Activated CD4-positive, alpha-beta T cell treated with anti-CD3 and anti-CD28 coated beads, Interleukin-2, amount 50 U/mL, for 4 hours (primary cell): ENCODE results near the gene PDZD2.
"Not testable (repeated sequence)": the region's sequence is repeated elsewhere in the genome, so short reads cannot be mapped to it uniquely, and the experiment has no call there.

Experiments used
- DNase-seq, 2 experiments: peaks; one replicate each; pipeline ENCODE4 v3.0.0-alpha.2; 2020

PDZD2 gene

DNA sequence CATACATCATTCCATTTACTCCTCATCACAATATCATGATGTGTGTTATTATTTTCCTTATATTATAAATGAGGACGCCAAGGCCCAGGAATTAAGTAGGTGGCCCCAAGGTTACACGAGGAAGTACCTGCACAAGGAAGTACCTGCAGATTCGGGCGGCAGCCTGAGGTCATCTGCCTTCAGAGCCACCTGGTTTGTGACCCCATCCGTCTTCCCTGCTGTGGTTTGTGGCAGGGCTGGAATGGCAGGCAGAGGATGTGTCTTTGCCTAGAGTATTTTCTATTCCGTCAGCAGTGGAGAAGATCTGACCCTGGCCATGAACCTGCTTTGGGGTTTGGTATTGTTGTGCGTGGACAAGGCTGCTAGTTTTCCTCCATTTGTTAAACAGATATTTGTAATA, 59.7 kb downstream of the PDZD2 start:
- DNase-seq, result no peak

GRCh38 chr5:31701642-31702299, 62.8 kb downstream of the PDZD2 start:
- DNase-seq, result no peak

DNA sequence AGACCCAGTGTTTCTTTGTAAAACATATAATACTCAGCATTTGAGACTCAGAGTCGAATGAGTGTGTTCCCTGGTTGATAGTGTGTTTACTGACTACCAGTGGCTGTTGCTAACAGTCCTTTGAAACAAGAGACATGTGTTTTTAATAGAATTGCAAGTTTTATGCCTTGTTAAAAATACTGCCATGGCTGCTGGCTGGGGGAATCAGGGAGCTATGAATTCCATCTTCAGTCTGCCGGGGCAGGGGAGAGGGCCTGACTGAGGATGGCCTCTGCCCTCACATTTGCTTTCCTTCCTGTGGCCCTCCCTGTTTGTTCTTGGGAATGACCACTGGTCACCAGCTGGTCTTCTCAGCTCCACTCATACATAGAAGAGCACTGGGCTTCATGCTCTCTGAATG, 63.8 kb downstream of the PDZD2 start:
- DNase-seq, result no peak

- DNase-seq, result no peak
Measured at GRCh38 chr5:31703757-31704156, 64.8 kb downstream of the PDZD2 start.

GRCh38 chr5:31706186-31706585, 67.3 kb downstream of the PDZD2 start:
- no peak for DNase-seq

DNA sequence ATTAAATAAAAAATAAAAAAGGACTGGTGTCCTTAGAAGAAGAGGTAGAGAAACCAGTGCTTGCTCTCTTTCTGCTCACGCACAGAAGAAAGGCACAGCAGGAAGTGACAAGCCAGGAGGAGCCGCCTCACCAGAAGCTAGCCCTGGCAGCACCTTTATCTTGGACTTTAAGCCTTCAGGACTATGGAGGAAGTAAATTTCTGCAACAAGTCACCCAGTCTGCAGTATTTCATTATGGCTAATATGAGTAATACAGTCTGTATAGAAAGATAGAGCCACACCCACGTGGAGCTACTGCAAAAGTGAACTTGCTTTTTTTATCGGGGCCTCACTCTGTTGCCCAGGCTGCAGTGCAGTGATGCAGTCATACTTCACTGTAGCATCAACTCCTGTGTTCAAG, 68.4 kb downstream of the PDZD2 start:
- no peak for DNase-seq

DNA sequence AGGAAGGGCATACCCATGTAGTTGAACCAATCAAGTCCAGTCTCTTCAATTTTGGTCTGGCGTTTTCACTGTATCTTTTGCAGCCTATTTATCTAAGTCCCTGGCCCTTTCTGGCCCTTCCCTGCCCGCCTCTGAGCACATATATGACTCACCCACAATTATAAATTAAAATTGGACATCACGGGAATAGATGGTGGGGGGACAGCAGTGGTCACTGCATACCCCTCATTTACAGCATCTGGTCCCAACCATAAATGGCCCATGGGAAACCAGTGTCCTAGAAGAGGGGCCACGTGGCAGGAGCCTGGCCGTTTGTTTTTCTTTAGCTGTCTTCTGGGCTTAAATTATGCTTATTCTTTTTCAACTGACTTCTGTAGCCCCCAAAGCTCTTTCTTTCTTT, 69.2 kb downstream of the PDZD2 start:
- DNase-seq, result no peak

DNA sequence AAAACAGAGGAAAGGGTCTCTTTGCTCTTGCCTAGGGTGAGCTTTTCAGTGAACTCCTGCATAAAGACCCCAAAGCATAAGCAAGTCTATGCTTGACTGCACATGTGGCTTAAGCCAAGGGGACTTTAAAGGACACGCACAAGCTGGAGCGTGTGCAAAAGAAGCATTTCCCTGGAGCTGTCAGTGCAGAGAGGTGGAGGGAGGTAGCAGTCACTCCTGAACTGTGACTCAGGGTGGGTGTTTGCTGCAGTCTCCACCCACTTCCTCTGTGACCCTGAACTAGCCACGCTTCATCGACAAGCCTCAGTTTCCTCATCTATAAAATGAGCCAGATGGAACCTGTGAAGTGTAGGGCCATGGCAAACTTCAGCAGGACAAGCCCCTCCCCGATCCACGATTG, 72.4 kb downstream of the PDZD2 start:
- no peak for DNase-seq

- no peak for DNase-seq
Measured at GRCh38 chr5:31711935-31712592, 73.1 kb downstream of the PDZD2 start.

GRCh38 chr5:31717561-31717960, 78.6 kb downstream of the PDZD2 start:
- no peak for DNase-seq

DNA sequence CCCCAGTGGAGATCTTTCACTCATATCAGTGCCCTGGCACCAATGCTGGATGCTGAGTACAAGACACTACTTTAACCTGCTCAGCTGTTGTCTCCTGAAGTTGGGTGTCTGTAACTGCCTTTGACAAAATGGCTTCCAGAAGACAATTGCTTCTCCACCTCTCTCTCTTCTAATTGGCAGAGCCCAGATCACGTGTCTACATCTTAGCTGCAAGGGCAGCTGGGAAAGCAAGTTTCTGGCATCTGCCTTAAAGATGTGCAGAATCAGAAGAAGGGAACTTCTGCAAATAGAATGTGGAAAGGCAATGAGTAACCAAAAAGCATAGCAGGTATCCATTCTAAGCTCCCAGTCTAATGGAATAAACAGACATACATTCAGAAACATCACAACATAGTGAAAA, 81.1 kb downstream of the PDZD2 start:
- DNase-seq, result no peak

GRCh38 chr5:31720811-31721345, 81.9 kb downstream of the PDZD2 start:
- DNase-seq, result no peak

DNA sequence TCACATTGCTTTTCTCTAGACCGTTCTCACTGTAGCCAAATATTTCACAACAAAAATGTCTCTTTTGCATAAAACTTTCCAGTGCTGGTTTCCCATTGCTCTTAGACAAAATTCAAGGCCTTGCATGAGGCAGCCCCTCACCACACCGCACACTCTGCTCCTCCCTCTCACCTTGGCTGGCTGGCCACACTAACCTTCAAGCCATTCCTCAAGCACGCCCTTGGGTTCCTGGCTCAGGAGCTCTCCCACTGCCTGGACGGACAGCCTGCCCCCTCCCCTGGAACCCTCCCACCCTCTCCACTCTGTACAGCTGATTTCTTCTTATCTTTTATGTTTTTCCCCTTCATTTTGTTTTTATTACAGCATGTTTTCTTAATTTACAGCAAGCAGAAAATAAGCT, 83.2 kb downstream of the PDZD2 start:
- DNase-seq, result no peak

DNA sequence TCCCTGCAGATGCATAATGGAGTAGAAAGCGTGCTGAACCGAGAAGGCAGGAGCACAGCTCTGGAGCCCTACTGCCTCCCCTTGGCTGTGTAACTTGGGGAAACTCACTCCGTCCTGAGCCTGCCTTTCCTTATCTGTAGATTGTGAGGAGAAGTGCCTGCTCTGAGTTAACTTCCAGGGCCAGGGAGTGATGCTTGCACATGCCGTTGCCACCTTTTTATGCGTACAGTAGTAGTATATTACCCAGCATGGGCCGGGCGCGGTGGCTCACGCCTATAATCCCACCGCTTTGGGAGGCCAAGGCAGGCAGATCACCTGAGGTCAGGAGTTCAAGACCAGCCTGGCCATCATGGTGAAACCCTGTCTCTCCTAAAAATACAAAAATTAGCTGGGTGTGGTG, 87.1 kb downstream of the PDZD2 start:
- no peak for DNase-seq

- no peak for DNase-seq
Measured at GRCh38 chr5:31726952-31727351, 88.0 kb downstream of the PDZD2 start.

DNA sequence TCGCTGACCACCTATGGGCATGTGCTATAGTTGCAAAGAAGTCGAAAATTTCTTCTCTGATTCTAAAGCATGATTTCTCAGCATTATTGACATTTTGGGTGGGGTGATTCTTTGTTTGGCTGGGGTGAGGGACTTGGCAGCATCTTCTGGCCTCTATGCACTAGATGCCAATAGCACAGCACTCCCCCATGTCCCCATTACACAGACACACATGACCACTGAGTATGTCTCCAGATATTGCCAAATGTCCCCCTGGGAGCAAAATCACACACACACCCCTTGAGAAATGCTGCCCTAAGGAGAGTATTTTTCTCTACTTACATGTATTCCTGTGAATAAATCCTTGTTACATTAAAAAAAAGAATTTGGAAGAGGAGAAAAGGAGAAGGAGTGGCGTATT, 89.1 kb downstream of the PDZD2 start:
- no peak for DNase-seq

- not testable (repeated sequence) for DNase-seq
Measured at GRCh38 chr5:31728806-31729205, 89.9 kb downstream of the PDZD2 start.

DNA sequence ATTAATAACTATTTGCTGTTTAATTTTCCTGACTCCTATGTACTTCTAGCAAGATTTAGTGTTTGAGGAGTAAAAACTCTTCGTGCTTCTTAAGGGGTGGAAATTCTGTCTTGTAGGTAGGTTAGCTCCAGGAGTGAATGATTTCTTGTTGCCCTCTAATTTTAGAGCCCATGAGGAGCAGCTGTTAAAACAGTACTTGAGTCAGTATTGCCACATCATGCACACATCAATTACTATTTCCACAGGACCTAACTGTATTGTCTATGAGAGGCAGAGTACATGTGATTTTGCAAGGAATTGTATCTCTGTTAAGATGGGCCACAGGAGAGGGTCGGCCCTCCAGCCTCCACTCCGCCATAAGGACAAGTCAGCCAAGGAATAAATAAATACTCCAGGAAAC, 91.2 kb downstream of the PDZD2 start:
- no peak for DNase-seq

DNA sequence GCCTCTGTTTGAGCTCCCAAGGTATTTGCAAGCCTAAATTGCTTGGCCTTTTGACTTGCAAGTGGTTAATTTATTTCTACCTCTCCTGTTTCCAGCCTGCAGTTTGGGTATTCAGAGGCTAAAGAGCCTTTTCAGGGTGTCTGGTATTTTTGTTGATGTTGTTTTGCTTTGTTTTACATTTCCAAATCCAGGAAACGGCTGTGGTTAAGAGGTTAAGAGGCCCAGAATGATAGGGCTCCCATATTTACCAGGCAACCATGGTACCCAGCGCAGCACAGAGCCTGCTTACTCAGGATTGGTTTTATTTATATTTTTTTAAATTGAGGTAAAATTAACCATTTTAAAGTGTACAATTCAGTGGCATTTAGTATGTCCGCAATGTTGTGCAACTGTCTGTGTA, 92.1 kb downstream of the PDZD2 start:
- no peak for DNase-seq

DNA sequence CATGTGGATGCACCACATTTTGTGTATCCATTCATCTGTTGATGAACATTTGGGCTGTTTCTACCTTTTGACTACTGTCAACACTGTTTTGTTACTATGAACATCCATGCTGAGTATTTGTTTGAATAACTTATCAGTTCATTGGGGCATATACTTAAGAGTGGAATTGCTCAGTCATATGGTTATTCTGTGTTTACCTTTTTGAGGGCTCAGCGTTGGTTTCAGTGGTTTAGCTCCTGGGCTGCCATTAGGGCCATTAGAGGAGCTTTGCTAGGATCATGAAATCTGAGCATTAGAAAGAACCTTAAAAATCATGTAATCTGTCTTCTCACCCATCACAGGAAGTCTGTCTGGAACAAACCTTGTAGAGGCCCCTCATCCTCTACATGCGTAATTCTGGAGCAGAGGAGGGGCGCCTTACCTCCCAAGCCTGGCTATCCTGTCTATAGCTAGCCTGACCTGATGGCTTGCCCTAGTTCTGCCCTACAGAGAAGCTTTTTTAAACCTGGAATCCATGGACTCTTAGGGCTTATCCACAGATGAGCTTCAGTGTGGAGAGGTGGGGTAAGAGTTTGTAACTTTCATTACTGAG, 92.9 kb downstream of the PDZD2 start:
- DNase-seq, result no peak

- DNase-seq, result not testable (repeated sequence)
Measured at GRCh38 chr5:31732821-31733220, 93.9 kb downstream of the PDZD2 start.

GRCh38 chr5:31733371-31733770, 94.4 kb downstream of the PDZD2 start:
- DNase-seq, result no peak

GRCh38 chr5:31736127-31736526, 97.2 kb downstream of the PDZD2 start:
- no peak for DNase-seq

GRCh38 chr5:31738199-31738598, 99.3 kb downstream of the PDZD2 start:
- DNase-seq, result no peak
